T-helper 17 cell (primary cell): Measurements from ENCODE around the gene PRKACG. TPM values are rescaled to one million over a fixed set of nuclear protein-coding genes. Genes with fewer than 3 reads are reported as not detected.
A peak's percentile ranks its signal among the peaks of the same experiment; 100 is the strongest.
"Not testable (repeated sequence)": the region's sequence is repeated elsewhere in the genome, so short reads cannot be mapped to it uniquely, and the experiment has no call there.

Source experiments
- ATAC-seq: fragments of 150-1000 bp; cut with Tn5 transposase; 2 replicates; pipeline ENCODE4 v1.10.0; 2021; ENCODE audit warnings: mild to moderate bottlenecking, moderate library complexity
- DNase-seq, 3 donors: peaks; one replicate each; pipeline versions ENCODE4 v3.0.0 to v3.0.0-alpha.2; 2020 to 2021
- H3K9me3 ChIP-seq: one replicate; pipeline ENCODE4 v1.7.0; 2013; ENCODE audit warnings: low read length, mild to moderate bottlenecking; ENCODE audit not compliant: control insufficient read depth, poor library complexity, severe bottlenecking
- H3K27ac Mint-ChIP-seq: one replicate; pipeline ENCODE4 v1.8.0; 2022; ENCODE audit warnings: mild to moderate bottlenecking, moderate library complexity, mixed read lengths
- H3K27me3 Mint-ChIP-seq: one replicate; pipeline ENCODE4 v1.8.0; 2022; ENCODE audit warnings: mixed read lengths
- H3K36me3 Mint-ChIP-seq: one replicate; pipeline ENCODE4 v1.8.0; 2022; ENCODE audit warnings: low read depth, mixed read lengths
- H3K4me1 Mint-ChIP-seq: one replicate; pipeline ENCODE4 v1.8.0; 2022; ENCODE audit warnings: mild to moderate bottlenecking, mixed read lengths
- H3K4me3 Mint-ChIP-seq: one replicate; pipeline ENCODE4 v1.8.0; 2022; ENCODE audit warnings: mild to moderate bottlenecking, moderate library complexity, mixed read lengths
- total RNA-seq, 4 donors: library from RNA in 2 of 4; stranded (reverse) in 2 of 4; gene quantifications; one replicate each; pipeline ENCODE4 v1.2.3 and lab custom pipeline; 2022 to 2026

The PRKACG gene
- total RNA-seq (not detected), total RNA-seq (lab: John Stamatoyannopoulos, UW) (0 reads per million in 2 donors)

DNA sequence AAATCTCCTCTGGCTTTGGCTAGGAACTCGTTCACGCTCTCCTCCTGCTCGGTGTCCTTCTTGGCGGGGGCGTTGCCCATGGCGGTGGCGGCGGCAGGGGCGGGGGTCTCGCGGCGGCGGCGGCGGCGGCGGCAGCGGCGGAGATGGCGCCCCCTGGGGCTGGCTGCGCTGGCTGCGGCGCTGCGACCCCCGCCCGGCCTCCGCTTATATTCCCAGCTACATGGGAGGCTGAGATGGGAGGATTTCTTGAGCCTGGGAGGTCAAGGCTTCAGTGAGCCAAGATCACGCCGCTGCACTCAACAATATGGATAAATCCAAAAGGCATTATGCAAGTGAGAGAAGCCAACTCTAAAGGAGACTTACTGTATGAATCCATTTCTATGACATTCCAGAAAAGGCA, at the start of gene PRKACG:
Gene PRKACG, minus strand, starts transcription at position 101 of the 400 bp plus-strand sequence. Its CDS starts 21 bp downstream, at position 80.
- Mint-ChIP-seq H3K4me3 (peak within 1 kb of the TSS; percentile 36), H3K36me3 (peaks cover 2% of the 10 kb centered on the region), H3K4me1 (peaks cover 15% of the 10 kb centered on the region), H3K27me3 (peaks cover 31% of the 10 kb centered on the region), H3K27ac (peak within 1 kb of the TSS; percentile 16)
- no peaks in the 10 kb centered on the region for H3K9me3 ChIP-seq
- no peak for ATAC-seq
- no peak for DNase-seq

DNA sequence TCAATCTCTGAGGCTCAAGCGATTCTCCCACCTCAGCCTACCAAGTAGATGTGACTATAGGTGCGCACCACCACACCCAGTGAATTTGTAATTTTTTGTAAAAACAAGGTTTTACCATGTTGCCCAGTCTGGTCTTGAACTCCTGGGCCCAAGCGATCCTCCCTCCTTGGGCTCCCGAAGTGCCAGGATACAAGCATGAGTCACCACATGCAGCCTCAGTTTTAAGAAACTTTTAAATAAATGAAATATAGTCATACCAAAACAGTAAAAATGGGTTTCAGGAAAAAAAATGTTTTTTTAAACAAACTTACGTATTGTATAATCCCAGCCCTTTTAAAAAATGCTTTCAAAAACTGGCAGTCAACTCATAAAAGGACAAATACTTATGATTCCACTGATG, 48.3 kb upstream of the PRKACG start:
- no peak for DNase-seq
- H3K27ac Mint-ChIP-seq, result no peak overlapping the region
- H3K4me3 Mint-ChIP-seq, result no peak overlapping the region
- H3K36me3 Mint-ChIP-seq, result peaks cover 2% of the 10 kb centered on the region
- no peaks in the 10 kb centered on the region for H3K9me3 ChIP-seq
- H3K4me1 Mint-ChIP-seq, result peaks cover 2% of the 10 kb centered on the region
- no peak for ATAC-seq
- no peaks in the 10 kb centered on the region for H3K27me3 Mint-ChIP-seq

DNA sequence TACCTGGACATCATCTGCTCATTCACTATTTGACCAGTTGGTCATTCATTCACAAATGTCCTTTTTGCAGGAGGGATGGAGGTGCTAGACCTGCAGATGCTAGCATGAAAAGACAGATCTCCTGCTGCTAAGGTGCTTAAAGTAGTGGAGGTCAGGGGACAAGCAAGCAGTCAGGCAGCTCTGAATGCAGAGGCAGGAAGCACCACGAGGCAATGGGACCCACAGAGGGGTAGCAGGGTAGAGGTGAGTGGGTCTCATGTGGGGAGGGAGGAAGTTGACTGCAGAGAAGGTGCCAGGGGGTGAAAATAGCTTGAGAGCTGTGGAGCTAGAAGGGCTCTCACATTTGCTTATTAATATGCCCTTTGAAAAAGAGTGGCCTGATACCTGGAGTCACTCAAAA, 46.9 kb upstream of the PRKACG start:
- Mint-ChIP-seq H3K4me3 (no peak overlapping the region), H3K36me3 (peaks cover 6% of the 10 kb centered on the region), H3K4me1 (peaks cover 2% of the 10 kb centered on the region), H3K27ac (no peak overlapping the region), H3K27me3 (no peaks in the 10 kb centered on the region)
- H3K9me3 ChIP-seq, result no peaks in the 10 kb centered on the region
- no peak for DNase-seq
- ATAC-seq, result no peak

DNA sequence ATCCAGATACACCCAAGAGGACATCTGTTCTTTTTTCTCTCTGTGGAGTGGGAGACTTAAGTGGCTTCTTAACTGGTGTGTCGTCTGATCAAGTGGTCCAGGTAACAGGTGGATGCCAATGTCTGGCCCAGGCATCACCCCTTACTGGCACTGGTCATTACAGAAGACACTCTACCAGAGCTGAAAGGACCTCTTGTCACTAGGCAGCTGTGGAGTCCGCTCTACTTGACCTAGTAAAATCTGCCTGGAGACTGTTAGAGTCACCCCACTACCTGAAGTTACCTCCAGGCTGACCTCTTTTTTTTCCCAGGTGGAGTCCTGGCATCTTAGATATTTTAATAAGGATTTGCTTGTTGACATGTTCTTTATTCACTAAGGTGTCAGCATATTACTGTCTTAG, 44.2 kb upstream of the PRKACG start:
- Mint-ChIP-seq H3K27ac (no peak overlapping the region), H3K36me3 (peaks cover 6% of the 10 kb centered on the region), H3K4me3 (no peak overlapping the region), H3K4me1 (peaks cover 5% of the 10 kb centered on the region), H3K27me3 (no peaks in the 10 kb centered on the region)
- DNase-seq, result no peak
- ATAC-seq, result no peak
- H3K9me3 ChIP-seq, result no peaks in the 10 kb centered on the region

DNA sequence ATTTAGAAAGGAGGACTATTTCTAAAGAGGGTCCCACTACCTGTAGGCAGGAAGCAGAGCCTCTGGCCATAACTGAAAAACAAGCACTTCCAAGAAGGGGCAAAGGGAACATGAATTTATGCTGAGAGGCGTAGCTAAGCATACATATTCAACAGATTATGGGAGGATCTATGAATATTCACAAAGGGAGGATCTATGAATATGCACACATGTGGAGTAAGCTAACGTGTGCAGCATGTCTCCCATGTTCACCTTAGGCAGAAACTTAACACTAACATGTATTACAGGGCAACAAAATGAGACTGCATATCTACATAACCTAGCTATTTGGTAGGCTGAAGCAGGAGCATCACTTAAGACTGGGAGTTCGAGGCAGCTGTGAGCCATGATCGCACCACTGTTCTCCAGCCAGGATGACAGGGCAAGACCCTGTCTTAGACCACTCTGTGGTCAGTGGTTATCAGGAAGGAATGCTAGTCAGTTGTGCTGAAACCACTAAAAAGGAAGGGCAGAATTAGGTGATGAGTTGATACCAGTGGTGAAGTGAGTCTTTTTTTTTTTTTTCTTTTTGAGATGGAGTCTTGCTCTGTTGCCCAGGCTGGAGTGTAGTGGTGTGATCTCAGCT, 42.4 kb upstream of the PRKACG start:
- no peak overlapping the region for H3K27ac Mint-ChIP-seq
- peaks cover 6% of the 10 kb centered on the region for H3K36me3 Mint-ChIP-seq
- no peaks in the 10 kb centered on the region for H3K27me3 Mint-ChIP-seq
- ATAC-seq (no peak), DNase-seq (no peak)
- no peaks in the 10 kb centered on the region for H3K9me3 ChIP-seq
- no peak overlapping the region for H3K4me3 Mint-ChIP-seq
- peaks cover 5% of the 10 kb centered on the region for H3K4me1 Mint-ChIP-seq

DNA sequence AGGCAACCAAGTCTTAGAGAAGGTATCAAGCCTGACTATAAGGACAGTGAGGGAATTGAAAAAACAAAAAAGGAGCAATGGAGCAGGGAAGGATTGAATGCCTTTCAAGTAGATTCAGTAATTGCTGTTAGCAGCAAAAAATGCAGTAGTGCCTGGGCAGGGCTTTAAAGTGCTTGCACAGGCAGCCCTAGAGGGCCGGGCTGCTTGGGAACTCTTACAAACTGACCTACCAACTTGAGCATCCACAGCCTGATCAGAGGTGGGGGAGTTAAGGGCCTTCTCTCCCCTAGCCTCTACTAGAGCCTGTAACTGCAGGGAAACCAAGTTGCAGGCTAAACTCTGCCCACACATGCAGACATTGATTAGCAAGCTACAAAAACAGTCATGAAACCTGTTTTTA, 41.1 kb upstream of the PRKACG start:
- peaks cover 4% of the 10 kb centered on the region for H3K36me3 Mint-ChIP-seq
- ATAC-seq (no peak), DNase-seq (no peak)
- no peak overlapping the region for H3K27ac Mint-ChIP-seq
- H3K9me3 ChIP-seq, result no peaks in the 10 kb centered on the region
- H3K4me3 Mint-ChIP-seq, result no peak overlapping the region
- H3K4me1 Mint-ChIP-seq, result peaks cover 5% of the 10 kb centered on the region
- no peaks in the 10 kb centered on the region for H3K27me3 Mint-ChIP-seq

DNA sequence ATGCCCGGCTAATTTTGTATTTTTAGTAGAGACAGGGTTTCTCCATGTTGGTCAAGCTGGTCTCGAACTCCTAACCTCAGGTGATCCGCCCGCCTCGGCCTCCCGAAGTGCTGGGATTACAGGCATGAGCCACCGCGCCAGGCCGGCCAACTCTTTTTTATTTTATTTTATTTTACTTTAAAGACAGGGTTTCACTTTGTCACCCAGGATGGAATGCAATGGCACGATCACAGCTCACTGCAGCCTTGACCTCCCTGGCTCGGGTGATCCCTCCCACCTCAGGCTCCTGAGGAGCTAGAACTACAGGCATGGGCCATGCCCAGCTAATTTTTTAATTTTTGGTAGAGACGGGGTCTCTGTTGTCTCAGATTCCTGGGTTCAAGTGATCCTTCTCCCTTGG, 37.0 kb upstream of the PRKACG start:
- not testable (repeated sequence) for H3K4me3 Mint-ChIP-seq, DNase-seq, H3K4me1 Mint-ChIP-seq, H3K27ac Mint-ChIP-seq, ATAC-seq, H3K36me3 Mint-ChIP-seq, H3K27me3 Mint-ChIP-seq, H3K9me3 ChIP-seq

DNA sequence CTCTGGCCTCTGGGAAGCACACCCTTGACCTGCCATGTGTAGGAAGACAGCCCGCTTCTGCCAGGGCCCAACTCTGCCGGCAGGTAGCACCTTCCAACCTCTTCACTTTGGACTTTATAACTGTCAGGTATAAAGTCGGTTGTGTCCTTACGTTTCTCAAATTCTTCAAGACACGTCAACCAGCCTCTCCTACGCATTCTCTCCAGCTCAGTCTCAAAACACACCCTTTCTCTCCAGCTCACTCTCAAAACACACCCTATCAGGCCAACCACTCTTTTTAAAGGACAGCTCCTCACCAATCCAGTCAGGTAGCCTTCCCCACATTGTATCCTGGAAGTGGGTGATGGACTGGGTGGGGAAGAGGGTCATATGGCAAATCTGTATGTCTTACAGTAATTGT, 35.2 kb upstream of the PRKACG start:
- no peak for DNase-seq
- Mint-ChIP-seq H3K36me3 (peaks cover 5% of the 10 kb centered on the region), H3K4me1 (peaks cover 13% of the 10 kb centered on the region), H3K27me3 (no peaks in the 10 kb centered on the region), H3K27ac (peak overlapping the region; percentile 49), H3K4me3 (no peak overlapping the region)
- H3K9me3 ChIP-seq, result no peaks in the 10 kb centered on the region
- ATAC-seq, result no peak

DNA sequence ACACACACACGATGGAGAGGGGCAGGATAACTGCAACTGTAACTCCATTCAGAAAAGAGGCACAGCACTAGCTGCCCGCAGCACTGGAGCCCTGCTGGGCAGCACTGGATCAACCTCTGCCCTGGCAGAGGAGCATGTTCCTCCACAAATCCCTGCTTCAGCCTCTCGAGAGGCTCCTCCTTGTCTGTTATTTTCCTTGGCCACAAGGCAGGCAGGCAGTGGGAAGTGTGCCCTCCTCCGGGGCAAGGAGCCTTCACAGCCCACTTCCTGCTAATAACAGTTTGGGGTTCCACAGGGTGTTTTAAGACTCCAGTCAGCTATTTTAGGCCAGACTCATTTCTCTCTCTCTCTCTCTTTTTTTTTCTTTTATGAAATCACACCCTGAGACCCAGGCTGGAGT, 33.5 kb upstream of the PRKACG start:
- Mint-ChIP-seq H3K4me1 (peaks cover 23% of the 10 kb centered on the region), H3K27ac (no peak overlapping the region), H3K27me3 (no peaks in the 10 kb centered on the region), H3K36me3 (peaks cover 5% of the 10 kb centered on the region), H3K4me3 (no peak overlapping the region)
- no peak for DNase-seq
- no peak for ATAC-seq
- no peaks in the 10 kb centered on the region for H3K9me3 ChIP-seq

DNA sequence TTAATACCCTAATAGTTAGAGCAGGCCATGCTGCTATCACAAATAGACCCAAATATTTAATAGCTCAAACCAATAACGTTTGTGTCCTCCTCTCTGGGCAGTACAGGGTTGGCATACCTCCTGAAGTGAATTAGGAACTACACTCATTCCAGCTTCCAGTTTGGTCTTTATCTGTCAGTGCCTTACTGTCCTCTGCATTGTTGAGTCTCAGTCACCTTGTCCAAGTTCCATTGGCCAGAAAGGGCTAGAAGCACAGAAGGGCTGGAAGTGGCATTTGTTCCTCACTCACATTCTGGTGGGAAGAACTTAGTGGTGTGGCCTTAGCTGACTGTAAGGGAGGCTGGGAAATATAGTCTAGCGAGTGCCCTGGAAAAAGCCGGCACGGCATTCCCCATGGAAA, 32.8 kb upstream of the PRKACG start:
- DNase-seq (no peak), ATAC-seq (no peak)
- H3K27me3 Mint-ChIP-seq, result no peaks in the 10 kb centered on the region
- H3K4me1 Mint-ChIP-seq, result peaks cover 23% of the 10 kb centered on the region
- no peaks in the 10 kb centered on the region for H3K9me3 ChIP-seq
- H3K4me3 Mint-ChIP-seq, result no peak overlapping the region
- no peak overlapping the region for H3K27ac Mint-ChIP-seq
- H3K36me3 Mint-ChIP-seq, result peaks cover 5% of the 10 kb centered on the region

DNA sequence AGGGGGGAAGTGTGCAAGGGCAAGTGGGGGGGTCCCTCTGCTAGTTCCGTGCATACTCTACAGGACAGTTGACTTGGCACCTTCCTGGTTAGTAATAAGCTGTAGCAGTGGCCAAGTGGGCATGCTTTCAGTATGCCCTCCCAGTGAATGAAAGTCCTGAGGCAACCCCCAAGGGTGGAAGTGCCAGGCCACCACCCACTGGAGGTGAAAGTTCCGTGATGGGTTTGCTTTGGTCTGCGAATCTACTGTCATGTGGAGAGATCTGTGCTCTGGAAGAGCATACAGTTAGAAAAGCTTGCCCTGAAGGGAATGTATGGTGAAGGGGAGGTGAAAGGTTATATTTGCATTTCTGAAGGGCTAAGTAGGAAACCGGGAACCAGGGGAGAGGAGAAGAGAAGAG, 31.9 kb upstream of the PRKACG start:
- Mint-ChIP-seq H3K36me3 (peaks cover 7% of the 10 kb centered on the region), H3K27me3 (no peaks in the 10 kb centered on the region), H3K4me3 (no peak overlapping the region), H3K4me1 (peaks cover 26% of the 10 kb centered on the region), H3K27ac (no peak overlapping the region)
- DNase-seq (no peak), ATAC-seq (no peak)
- H3K9me3 ChIP-seq, result no peaks in the 10 kb centered on the region

DNA sequence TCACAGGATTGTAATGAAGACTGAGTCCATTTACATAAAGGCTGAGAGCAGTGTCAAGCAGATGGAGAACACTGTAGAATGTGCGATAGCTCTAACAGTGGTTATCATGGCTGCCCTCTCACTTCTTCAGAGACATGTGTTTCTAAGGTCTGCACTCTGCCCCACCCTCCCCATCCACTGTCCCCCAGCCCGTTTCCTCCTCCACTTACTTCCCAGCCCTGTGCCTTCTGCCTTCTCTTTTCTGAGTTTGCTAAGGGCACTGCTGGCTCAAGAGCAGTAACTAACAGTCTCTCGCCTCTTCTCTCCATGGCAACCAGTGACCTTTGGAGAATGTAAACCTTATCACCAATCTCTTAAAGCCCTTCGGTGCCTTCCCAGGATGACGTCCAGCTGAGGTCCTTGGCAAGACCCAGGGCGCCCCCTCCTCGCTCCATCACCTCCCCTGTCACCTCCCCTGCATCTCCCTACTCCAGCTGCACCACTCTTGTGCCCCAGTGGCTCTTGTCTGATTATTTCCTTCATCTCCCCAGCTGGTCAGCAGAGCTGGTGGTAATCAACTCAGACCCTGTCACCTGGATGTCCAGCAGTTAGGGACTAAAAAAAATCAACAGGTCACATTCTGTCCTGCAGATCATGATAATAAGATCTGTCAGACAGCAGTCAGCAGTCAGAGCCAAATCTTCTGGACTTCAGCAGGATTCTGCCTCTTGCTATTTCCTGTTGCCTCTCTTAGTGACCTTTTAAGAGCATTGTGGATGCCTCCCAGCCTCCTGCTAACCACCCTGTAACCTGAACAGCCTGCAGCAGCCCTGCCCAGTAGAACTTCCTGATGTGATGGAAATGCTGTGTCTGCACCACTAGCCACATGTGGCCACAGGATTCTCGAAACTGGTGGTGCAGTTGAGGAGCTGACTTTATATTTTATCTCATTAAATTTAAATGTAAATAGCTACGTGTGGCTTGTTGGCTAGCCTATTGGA, 30.6 kb upstream of the PRKACG start:
- Mint-ChIP-seq H3K4me1 (peaks cover 26% of the 10 kb centered on the region), H3K27ac (peak overlapping the region; percentile 66), H3K4me3 (no peak overlapping the region), H3K36me3 (peaks cover 7% of the 10 kb centered on the region), H3K27me3 (no peaks in the 10 kb centered on the region)
- ATAC-seq, result no peak
- no peaks in the 10 kb centered on the region for H3K9me3 ChIP-seq
- no peak for DNase-seq

DNA sequence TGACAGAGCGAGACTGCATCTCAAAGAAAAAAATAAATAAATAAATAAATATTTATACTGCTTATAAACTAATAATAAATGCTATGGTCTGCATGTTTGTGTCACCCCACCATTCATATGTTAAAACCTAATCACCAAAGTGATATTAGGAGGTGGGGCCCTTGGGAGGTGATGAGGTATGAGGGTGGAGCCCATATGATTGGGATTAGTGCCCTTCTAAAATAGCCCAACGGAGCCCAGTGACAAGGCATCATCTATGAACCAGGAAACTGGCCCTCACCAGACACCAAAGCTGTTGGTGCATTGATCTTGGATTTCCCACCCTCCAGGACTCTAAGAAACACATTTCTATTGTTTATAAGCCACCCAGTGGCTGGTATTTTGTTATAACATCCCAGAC, 26.7 kb upstream of the PRKACG start:
- Mint-ChIP-seq H3K27me3 (no peaks in the 10 kb centered on the region), H3K4me1 (peaks cover 30% of the 10 kb centered on the region), H3K36me3 (peaks cover 2% of the 10 kb centered on the region), H3K4me3 (no peak overlapping the region), H3K27ac (no peak overlapping the region)
- no peaks in the 10 kb centered on the region for H3K9me3 ChIP-seq
- ATAC-seq (no peak), DNase-seq (no peak)
